Stimulated activated CD8-positive, alpha-beta memory T cell treated with anti-CD3 and anti-CD28 coated beads, Interleukin-12 subunit alpha, Interleukin-12 subunit beta, amount 100 ng/mL, for 1 hour (primary cell): ENCODE measurements around the gene USP27X.

ENCODE experiments used
- DNase-seq: peaks from one replicate; pipeline ENCODE4 v3.0.0-alpha.2; 2020; ENCODE audit warnings: low read depth

USP27X gene

DNA sequence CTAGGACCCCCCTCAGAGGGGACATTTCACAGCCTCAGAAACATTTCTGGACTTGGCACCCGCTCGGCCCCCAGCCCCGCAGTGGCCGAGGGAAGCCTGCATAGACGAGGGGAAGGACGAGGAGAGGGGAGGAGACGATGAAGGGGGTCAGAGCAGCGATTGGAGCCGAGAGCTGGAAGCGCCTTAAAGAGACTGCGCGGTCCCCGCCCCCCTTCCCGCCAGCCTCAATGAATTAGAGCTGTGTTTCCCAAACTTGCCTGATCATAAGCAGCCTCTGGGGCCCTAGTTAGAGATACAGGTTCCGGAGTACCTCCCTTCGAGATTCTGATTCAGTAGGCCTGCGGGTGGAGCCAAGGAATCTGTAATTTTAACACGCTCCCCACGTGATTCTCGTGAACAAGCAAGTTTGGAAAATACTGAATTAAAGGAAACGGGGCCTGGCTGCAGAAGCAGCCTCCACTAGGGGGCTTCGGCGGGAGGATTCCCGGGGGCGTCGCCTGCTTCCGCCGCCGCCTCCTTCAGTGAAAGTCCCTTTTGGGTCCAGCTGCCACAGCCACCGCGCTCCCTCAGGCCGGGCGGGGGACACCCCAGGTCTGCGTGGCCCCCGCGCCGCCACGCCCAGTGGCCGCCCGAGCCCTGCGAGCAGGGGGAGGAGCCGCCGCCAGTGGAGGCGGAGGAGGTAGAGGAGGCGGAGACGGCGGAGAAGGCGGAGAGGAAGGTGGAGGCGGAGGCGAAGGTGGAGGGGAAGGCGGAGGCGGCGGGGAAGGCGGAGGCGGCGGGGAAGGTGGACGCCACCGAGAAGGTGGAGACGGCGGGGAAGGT lies at the start of gene USP27X:
TSS of gene USP27X (plus strand) at position 651 of the 822 bp plus-strand sequence. CDS start 824 bp downstream, outside the sequence.
- DNase-seq, result peak; percentile 62

DNA sequence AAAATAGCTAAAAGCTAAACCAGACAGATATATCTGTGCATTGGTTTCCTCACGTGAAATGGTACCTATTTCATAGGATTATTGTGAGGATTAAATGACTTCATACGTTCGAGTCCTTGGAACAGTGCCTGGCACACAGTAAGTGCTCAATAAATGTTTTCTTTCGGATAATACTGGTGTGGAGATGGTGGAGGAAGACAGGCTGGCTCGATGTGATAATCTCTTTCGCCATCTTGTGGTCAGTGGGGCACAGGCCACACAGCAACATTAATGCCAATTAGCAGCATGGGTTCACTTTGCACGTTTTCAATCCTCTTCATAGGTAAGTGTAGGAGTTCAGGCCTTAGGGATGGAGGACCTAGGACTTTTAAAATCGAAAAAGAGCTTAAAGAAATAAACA lies 40.9 kb upstream of the USP27X start:
- DNase-seq, result no peak

DNA sequence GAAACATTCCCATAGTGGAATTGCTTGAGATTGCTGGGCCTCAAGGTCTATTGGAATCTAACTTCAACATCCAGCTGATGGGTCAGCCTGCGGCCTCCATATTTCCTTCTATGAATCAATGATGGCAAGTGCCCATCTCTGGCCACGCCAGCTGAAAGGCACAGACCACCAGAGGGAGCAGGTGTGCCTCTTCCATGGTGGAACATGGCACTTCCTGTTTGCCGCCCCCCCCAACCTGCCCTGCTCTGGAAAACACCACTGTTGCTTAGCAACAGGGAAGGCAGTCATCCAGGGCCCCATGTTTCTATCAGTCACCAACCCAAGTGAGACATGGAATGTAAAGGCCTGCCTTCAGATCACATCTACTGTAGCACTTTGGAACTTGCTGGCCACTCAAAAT lies 38.6 kb upstream of the USP27X start:
- DNase-seq, result no peak

DNA sequence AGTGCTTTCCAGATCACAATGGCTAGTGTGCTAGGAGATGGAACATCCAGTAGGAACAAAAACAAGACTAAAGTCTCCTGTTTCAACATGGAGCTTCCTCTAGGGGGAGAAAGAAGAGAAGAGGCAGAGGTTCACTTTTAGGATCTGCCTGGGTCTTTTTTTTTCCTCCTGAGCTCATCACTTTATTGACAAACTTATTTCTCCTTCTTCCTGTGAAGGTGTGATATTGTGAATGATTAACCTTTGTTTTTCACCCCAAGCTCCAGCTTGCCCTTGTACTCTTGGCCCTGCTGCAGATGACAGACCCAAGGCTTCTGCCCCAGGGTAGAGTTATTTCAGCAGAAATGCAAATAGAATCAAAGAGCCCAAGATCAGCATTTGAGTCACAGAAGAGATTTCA lies 36.7 kb upstream of the USP27X start:
- no peak for DNase-seq

DNA sequence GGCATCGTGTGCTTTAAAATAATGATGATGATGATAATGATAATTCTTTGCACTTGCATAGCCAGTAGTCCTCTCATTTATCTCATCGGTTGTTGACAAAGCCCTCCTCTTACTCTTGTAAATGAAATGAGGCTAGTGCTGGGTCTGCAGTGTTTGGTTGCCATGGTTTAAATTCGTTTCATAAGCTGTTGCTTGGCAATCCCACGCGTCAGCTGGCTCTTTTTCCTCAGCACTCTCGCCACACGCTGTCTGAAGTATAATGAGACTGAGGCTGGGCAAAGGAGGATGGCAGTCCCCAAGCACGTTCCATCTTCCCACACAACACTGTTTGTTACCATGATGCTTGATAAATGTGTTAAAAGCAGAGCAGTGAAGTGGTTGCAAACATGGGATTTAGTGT lies 34.7 kb upstream of the USP27X start:
- DNase-seq, result no peak

DNA sequence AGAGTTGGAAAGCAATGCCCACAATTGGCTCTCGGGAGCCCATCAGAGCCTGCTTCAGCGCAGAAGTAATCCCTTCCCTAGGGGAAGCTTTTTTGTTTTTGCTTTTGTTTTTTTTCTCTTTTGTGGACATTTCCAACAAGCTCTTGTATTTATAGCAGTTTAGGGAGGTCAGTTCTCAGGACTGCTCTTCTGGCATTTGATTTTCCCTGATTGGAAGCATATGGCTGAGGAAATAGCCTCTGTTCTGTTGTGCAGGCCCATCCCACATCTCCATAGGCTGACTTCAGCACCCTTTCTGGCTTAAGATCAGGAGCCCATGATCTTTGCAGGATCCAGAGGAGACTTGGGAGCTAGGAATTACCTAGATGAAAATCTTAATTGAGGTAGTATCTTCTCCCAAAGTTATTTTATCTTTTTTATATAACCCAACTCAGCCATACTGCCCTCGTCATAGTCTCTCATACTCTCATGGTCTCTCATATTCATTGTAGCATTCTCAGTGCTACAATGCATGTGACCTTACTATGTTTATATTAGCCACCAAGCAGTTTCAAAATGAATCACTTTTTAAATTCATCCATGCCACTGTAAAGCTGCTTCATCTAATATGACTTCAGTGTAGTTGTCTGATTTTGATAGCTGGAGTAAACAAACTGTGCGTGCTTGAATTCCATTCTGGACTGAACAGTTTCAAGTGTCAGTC lies 33.4 kb upstream of the USP27X start:
- no peak for DNase-seq

DNA sequence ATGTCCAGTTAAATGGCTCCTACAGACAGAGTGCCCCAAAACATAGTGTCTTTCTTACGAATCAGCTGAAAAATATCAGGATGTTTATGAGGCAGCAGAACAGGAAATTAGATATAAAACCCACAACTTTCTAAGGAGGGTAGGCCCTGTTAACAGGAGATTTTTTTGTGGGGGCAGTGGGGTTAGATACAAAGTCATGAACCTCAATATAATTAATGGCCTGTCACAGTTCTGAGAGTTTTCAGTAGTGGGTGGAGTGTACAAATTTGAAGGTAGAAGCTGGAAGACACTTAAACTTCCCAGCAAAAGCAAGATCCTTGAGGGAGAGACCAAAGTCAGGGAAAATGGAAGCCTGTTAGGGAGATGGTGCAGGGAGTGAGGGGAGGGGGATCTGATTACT lies 32.8 kb upstream of the USP27X start:
- DNase-seq, result no peak

DNA sequence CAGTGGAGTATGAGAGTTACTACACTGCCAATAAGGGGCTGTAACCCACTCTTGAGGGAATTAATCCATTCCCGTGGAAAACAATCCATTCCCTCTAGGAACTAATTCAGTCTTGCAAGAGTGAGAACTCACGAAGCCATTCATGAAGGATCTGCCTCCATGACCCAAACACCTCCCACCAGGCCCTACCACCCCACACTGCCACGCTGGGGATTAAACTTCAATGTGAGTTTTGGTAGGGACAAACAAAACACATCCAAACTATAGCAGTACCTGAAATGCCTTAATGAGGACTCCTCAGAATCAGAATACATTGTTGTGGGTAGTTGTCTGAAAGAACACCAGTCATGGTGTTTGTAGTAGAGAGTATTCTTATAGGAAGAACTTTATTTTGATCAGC lies 31.0 kb upstream of the USP27X start:
- DNase-seq, result no peak

DNA sequence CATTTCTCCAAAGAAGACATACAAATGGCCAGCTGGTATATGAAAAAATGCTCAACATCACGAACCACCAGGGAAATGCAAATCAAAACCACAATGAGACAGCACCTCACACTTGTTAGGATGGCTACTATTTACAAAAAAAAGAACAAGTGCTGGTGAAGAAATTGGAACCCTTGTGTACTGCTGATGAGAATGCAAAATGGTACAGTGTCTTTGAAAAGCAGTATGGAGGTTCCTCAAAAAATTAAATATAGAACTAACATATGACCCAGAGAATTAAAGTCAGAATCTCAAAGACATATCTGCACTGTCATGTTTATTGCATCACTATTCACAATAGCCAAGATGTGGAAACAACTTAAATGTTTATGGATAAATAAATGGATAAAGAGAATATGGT lies 29.3 kb upstream of the USP27X start:
- no peak for DNase-seq

DNA sequence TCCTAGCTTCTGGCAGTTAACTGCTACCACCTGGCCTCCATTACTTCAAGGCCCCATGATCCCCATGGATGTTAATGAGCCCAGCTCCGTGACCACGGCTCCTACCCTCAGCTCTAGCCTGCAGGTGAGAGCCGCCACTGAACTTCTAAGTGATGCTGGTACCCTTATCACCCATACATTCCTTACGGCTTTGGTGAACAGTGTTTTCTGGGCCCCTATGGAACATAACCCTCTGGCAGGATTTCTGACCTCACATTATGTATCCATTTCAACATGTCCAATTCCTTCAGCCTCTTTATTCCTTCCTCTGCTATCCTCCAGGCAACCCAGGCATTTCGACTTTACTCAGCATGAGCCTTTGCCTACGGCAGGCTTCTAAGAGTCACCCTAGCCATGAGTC lies 25.6 kb upstream of the USP27X start:
- DNase-seq, result no peak

DNA sequence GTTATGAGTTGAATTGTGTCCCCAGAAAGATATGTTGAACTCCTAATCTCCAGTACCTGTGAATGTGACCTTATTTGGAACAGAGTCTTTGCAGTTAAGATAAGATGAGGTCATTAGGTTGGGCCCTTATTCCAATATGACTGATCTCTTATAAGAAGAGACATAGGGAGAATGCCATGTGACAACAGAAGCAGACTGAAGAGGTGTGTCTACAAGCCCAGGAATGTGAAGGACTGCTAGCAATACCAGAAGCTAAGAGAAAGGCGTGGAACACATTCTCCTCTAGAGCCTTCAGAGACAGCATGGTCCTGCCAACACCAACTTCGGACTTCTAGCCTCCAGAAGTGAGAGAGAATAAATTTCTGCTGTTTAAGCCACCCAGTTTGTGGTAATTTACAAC lies 22.5 kb upstream of the USP27X start:
- no peak for DNase-seq

DNA sequence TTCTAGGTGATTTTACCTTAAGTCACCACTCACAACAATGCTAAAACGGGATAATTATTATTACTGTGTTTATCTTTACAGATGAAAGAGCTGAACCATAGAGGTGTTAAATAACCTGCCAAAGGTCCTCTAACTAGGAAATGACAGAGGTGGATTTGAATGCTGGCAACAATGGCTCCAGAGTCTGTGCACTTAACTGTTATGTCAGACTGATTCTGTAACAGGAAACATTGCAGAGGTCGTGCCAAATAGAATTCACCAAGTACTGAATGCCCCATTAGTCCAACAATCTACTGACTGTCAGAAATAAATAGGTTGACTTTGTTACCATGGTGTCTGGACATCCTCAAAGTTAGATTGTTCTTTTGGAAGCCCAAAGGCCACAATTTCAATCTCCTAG lies 20.9 kb upstream of the USP27X start:
- no peak for DNase-seq

DNA sequence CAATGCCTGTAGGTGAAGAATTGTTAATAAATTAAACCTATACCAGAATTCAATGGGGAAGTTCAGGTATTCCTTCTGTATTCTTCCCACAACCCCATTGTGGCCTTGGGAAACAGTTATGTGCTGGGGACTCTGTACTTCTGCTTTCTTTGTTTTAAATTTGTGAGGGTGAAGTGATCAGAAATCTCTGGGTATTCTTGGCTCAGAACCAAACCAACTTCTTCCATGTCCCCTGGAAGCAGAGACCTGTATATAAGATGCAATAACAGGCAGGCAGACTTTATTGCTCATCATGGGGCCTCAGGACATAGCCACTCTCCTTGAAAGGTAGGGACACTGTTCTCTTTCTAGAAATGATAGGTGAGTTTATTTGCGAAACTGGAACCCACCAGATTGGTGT lies 19.8 kb upstream of the USP27X start:
- no peak for DNase-seq

DNA sequence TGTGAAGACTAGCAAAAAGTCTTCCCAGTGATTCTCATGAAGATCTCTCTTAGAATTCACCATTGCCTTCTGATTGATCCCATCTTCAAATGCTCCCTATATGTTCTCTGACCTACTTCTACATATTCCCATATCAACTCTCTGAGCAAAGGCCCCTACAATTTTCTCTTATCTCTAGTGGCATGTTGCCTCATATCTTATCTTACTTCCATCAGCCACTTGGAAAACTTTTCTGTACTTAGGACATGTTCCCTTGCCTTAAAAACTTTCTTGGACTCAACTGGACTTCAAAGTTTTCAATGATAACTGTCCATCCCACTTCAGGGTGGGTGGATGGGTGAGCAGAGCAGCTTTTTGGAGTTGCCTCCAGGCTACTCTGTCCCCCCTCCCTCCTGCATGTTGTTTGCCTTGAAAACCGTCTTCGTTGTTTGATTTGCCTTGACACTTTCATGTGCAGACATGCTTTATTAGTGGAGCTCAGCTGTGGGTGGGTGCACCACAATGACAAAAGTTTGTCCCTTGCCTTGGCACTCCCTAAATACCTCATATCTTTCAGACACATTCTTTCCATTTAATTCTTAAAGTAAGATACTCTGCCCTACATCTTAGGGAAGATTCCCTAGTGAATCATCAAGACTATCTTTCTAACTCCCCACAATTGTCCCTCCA lies 18.3 kb upstream of the USP27X start:
- DNase-seq, result no peak

DNA sequence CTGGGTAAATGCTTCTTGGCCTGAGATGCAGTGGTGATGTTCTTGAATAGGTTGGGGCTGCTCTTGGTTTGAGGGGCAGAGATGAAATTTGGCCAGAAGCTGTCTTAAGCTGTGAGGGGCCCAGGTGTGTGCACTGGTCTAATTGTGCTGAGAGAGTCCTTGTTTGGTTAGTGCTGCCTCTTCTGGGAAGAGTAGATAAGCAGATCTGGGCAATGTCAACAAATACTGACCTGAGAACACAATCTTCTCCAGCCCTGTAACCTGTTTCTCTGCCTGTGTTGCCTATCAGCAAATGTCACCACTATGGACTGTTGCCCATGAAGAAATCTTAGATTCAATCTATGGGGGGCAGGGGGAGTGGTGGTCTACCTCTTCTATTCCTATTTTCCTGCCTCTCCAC lies 17.2 kb upstream of the USP27X start:
- no peak for DNase-seq

DNA sequence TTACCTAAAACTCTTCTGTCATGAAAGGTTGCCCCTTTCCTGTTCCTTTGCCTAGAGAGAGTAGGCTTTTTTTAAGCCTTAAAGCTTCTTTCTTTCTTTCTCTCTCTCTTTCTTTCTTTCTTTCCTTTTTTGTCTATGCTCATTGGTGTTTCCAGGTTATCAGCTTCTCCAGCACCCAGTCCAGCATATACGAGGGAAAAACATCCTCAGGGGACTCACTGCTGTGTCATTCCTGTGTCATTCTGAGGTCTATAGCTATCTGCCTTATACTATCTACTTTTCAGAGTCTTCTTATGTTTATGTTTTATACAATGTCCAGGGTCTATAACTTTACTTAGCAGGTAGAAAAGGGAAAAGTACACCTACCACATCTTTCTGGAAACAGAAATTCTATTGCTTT lies 10.5 kb upstream of the USP27X start:
- DNase-seq, result no peak

DNA sequence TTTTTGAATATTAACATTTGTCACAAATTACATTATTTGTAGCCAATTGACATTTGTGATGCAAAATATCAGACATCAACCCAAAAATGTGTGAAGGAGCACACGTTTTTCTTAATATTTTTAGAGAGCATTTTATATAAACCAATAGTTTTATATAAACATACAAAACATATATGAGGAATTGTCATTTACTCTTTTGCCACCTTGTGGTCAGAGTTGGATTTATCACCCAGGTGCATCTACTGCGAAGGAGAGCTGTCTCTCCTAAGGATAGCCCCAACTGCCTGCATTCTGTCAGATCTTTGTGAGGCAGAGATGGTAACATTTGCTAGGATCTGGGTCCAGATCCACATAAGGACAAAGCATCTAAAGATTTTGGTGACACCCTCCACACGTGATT lies 2.5 kb upstream of the USP27X start:
- no peak for DNase-seq

DNA sequence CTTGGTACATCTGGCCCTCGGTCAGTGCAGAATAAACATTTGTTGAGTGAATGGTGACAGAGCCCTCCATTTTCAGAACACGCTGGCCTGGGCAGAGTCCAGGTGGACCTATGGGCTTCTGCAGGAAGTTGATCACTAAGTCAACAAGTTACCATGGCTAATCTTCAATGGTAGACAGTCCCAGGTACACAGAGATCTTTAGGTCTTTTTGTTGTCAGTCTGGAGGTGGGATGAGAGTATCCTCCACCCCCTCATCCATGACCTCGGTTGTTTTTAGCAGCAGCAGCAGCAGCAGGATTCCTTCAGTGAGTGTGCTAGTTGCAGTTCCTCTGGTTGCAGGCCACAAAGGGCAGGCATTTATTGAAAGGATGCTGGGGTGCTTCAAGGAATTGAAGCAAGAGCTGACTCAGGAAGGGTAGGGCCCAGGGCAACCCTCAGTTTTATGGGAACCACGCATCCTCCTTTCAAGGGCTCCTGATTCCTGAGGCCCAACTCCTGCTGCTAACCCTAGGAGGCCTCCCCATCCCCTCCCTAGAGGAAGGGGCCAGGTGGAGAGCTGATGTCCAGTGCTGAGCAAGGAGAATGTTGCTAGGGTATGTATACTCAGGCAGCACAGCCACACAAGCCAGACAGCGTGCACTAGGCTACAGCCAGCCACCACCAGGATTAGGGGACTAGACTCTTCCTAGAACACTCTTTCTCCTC lies 1.7 kb upstream of the USP27X start:
- DNase-seq, result no peak

DNA sequence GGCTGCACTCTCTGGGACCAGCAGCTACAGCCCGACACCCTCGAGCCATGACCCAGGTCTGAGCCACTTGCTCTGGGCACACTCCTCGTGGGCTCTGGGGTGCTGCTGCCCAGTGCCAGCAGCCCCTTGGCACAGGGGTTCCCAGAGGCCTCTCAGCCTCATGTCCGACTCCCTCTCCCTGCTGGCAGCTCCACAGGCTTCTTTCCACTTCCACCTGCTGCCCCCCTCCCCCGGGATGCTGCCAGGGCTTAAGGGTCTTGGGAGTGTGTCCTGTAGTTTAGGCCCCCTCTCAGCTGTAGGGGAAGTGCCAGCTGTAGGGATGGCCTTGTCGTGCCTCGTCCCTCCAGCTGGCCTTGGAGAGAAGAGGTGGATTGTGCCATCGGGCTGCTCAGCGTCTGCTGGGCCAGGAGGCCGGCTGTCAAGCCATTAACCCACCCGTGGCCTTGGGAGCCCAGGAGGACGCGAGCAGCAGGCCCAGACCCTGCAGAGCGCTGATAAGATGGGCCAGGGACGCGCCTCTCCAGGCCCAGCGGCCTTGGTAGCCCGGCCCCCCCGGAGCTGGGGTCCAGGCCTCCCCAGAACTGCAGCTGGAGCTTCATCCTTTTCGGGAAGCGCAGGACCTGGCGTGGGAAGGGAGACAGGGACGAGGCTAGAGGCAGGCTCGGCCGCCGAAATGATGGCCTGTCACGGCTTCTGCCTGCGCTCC lies 1.0 kb upstream of the USP27X start:
- DNase-seq, result no peak

DNA sequence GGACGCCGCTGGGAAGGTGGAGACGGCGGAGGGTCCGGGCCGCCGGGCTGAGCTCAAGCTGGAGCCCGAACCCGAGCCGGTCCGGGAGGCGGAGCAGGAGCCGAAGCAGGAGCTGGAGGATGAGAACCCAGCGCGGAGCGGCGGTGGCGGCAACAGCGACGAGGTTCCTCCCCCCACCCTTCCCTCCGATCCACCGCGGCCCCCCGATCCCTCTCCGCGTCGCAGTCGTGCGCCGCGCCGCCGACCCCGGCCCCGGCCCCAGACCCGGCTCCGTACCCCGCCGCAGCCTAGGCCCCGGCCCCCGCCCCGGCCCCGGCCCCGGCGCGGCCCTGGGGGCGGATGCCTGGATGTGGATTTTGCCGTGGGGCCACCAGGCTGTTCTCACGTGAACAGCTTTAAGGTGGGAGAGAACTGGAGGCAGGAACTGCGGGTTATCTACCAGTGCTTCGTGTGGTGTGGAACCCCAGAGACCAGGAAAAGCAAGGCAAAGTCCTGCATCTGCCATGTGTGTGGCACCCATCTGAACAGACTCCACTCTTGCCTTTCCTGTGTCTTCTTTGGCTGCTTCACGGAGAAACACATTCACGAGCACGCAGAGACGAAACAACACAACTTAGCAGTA lies 483 bp downstream of the USP27X start:
- no peak for DNase-seq

DNA sequence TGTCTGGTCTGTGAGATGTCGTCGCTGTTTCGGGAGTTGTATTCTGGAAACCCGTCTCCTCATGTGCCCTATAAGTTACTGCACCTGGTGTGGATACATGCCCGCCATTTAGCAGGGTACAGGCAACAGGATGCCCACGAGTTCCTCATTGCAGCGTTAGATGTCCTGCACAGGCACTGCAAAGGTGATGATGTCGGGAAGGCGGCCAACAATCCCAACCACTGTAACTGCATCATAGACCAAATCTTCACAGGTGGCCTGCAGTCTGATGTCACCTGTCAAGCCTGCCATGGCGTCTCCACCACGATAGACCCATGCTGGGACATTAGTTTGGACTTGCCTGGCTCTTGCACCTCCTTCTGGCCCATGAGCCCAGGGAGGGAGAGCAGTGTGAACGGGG lies 1.4 kb downstream of the USP27X start:
- DNase-seq, result no peak
